WTC11 (cell line): ENCODE data around the gene AGFG2. TPM values are rescaled to one million over a fixed set of nuclear protein-coding genes. Genes with fewer than 3 reads are reported as not detected.

Source experiments
- ATAC-seq: fragments of 200-7000 bp; cut with Tn5 transposase; 2 replicates; pipeline ENCODE4 v1.10.0; 2021; ENCODE audit warnings: mild to moderate bottlenecking, moderate library complexity
- CTCF ChIA-PET: fragments of 300-600 bp; sonication (Branson Sonifier 250); formaldehyde crosslinking; loops from one replicate; lab custom pipeline; 2021; ENCODE audit warnings: antibody characterized with exemption; lab: Charles Lee
- POLR2A ChIA-PET: fragments of 350-600 bp; sonication (Branson Sonifier 250); formaldehyde crosslinking; loops from one replicate; lab custom pipeline; 2021; ENCODE audit warnings: antibody characterized with exemption; lab: Charles Lee
- DNase-seq: peaks from one replicate; pipeline ENCODE4 v3.0.0; 2021; ENCODE audit warnings: low spot score
- H3K27ac Mint-ChIP-seq: 2 replicates; pipeline ENCODE4 v1.8.0; 2021; ENCODE audit warnings: mixed read lengths
- H3K27me3 Mint-ChIP-seq: 2 replicates; pipeline ENCODE4 v1.8.0; 2021; ENCODE audit warnings: low read depth, mild to moderate bottlenecking, moderate library complexity, mixed read lengths
- H3K36me3 Mint-ChIP-seq: 2 replicates; pipeline ENCODE4 v1.8.0; 2021; ENCODE audit warnings: mixed read lengths
- H3K4me1 Mint-ChIP-seq: 2 replicates; pipeline ENCODE4 v1.8.0; 2022; ENCODE audit warnings: mixed read lengths
- H3K4me3 Mint-ChIP-seq: 2 replicates; pipeline ENCODE4 v1.8.0; 2021; ENCODE audit warnings: mild to moderate bottlenecking, moderate library complexity, mixed read lengths
- H3K9me3 Mint-ChIP-seq: 2 replicates; pipeline ENCODE4 v1.8.0; 2021; ENCODE audit warnings: mixed read lengths
- CREM ChIP-seq: sonication (generic); formaldehyde crosslinking; IDR thresholded peaks from 2 replicates; pipeline ENCODE4 v1.8.1; 2022; ENCODE audit warnings: mild to moderate bottlenecking, missing genetic modification reagents, moderate library complexity
- CTCF ChIP-seq: fragments of 200-600 bp; IDR thresholded peaks from 2 replicates; pipeline ENCODE4 v1.8.0; 2022; ENCODE audit warnings: antibody characterized with exemption
- E2F1 ChIP-seq: sonication (generic); formaldehyde crosslinking; IDR thresholded peaks from 2 replicates; pipeline ENCODE4 v1.8.0; 2022; ENCODE audit warnings: mild to moderate bottlenecking, missing genetic modification reagents
- ETV6 ChIP-seq: sonication (generic); formaldehyde crosslinking; IDR thresholded peaks from 2 replicates; pipeline ENCODE4 v1.8.1; 2022; ENCODE audit warnings: mild to moderate bottlenecking, missing genetic modification reagents
- FOXP4 ChIP-seq: sonication (generic); formaldehyde crosslinking; IDR thresholded peaks from 2 replicates; pipeline ENCODE4 v1.8.0; 2022; ENCODE audit warnings: mild to moderate bottlenecking, missing genetic modification reagents
- GABPB1 ChIP-seq: sonication (generic); formaldehyde crosslinking; IDR thresholded peaks from 2 replicates; pipeline ENCODE4 v1.8.1; 2023; ENCODE audit warnings: mild to moderate bottlenecking, missing genetic modification reagents
- GTF2I ChIP-seq: fragments of 250-450 bp; sonication (Bioruptor Pico); conservative IDR thresholded peaks from 2 replicates; pipeline ENCODE4 v1.4.0; 2021; ENCODE audit warnings: mild to moderate bottlenecking
- HMGXB4 ChIP-seq: sonication (generic); formaldehyde crosslinking; IDR thresholded peaks from 2 replicates; pipeline ENCODE4 v1.8.1; 2023; ENCODE audit warnings: mild to moderate bottlenecking, moderate library complexity, missing genetic modification reagents
- MLX ChIP-seq: sonication (generic); formaldehyde crosslinking; IDR thresholded peaks from 2 replicates; pipeline ENCODE4 v1.8.1; 2023; ENCODE audit warnings: mild to moderate bottlenecking, missing genetic modification reagents, moderate library complexity
- USF2 ChIP-seq: sonication (generic); formaldehyde crosslinking; IDR thresholded peaks from 2 replicates; pipeline ENCODE4 v1.8.1; 2023; ENCODE audit warnings: mild to moderate bottlenecking, missing genetic modification reagents, moderate library complexity
- ZNF219 ChIP-seq: sonication (generic); formaldehyde crosslinking; IDR thresholded peaks from 2 replicates; pipeline ENCODE4 v1.8.0; 2023; ENCODE audit warnings: missing genetic modification reagents, mild to moderate bottlenecking, borderline replicate concordance
- ZNF512 ChIP-seq: sonication (generic); formaldehyde crosslinking; IDR thresholded peaks from 2 replicates; pipeline ENCODE4 v1.8.1; 2022; ENCODE audit warnings: missing genetic modification reagents, borderline replicate concordance
- ZNF532 ChIP-seq: fragments of 250-450 bp; sonication (Bioruptor Pico); IDR thresholded peaks from 2 replicates; pipeline ENCODE4 v1.9.0; 2021; ENCODE audit warnings: mild to moderate bottlenecking, borderline replicate concordance
- ZSCAN18 ChIP-seq: fragments of 250-450 bp; sonication (Bioruptor Pico); IDR thresholded peaks from 2 replicates; pipeline ENCODE4 v2.1.2; 2022; ENCODE audit warnings: mild to moderate bottlenecking, moderate library complexity
- total RNA-seq: library from RNA; stranded (reverse); gene quantifications from 3 replicates; pipeline ENCODE4 v1.2.3, GENCODE V29; 2021

Gene AGFG2
- total RNA-seq, 1 experiment from 2014 or later, result 6.4 TPM

GRCh38 chr7:100563100-100563564 lies 24.1 kb downstream of the AGFG2 start (continued):
- TF ChIP-seq ZNF532 (CRISPR knock-in tag) (no peak), ZNF512 (CRISPR knock-in tag) (no peak), ZNF219 (CRISPR knock-in tag) (no peak)

- no peak for TF ChIP-seq ZSCAN18 (CRISPR knock-in tag)
- no peak for TF ChIP-seq GTF2I (CRISPR knock-in tag)
- TF ChIP-seq CREM (CRISPR knock-in tag), result no peak
- no peak for TF ChIP-seq E2F1
- TF ChIP-seq ETV6 (CRISPR knock-in tag), result peak; percentile 20; the same call in 1 of the 2 replicates
- peak; percentile 99 for TF ChIP-seq CTCF
- TF ChIP-seq HMGXB4 (CRISPR knock-in tag), result peak; percentile 42; the same call in 1 of the 2 replicates
- no peak for TF ChIP-seq USF2 (CRISPR knock-in tag)
- TF ChIP-seq ZNF512 (CRISPR knock-in tag), result no peak
- TF ChIP-seq GABPB1 (CRISPR knock-in tag), result peak; percentile 34; the same call in 1 of the 2 replicates
- no peak for TF ChIP-seq MLX (CRISPR knock-in tag)
- 0 out of 2 replicates have a peak, but pooled peaks have one; percentile 26 for TF ChIP-seq FOXP4
- no peaks in the 10 kb centered on the region for H3K36me3 Mint-ChIP-seq
These were observed 24.9 kb downstream of the AGFG2 start for GRCh38 chr7:100563809-100564400.

More at GRCh38 chr7:100563809-100564400, 24.9 kb downstream of the AGFG2 start:
- DNase-seq, result peak; percentile 94
- ChIA-PET POLR2A (interaction anchor here (0.6 to 0.9 kb wide), 3 partner anchors 23 to 1507 kb away, joined by 4 read pairs; partner anchors contain the start of gene FBXO24), CTCF (interaction anchor here (0.5 to 2.8 kb wide), 40 partner anchors 8 to 339 kb away, joined by 3 to 41 read pairs (median 4); partner anchors contain the start of genes ACTL6B, AGFG2, FBXO24 and LRCH4)
- H3K9me3 Mint-ChIP-seq, result no peaks in the 10 kb centered on the region
- H3K27me3 Mint-ChIP-seq, result no peaks in the 10 kb centered on the region; the same call in 1 of the 2 replicates
- no peak overlapping the region for H3K4me3 Mint-ChIP-seq
- peak; percentile 72 for ATAC-seq
- no peak overlapping the region for H3K27ac Mint-ChIP-seq
- H3K4me1 Mint-ChIP-seq, result peaks cover 23% of the 10 kb centered on the region
